Duodenal mucosa (tissue), 2 donors: ENCODE measurements around the gene PAMR1.
A peak's percentile ranks its signal among the peaks of the same experiment; 100 is the strongest.

ENCODE experiments used
- H3K27ac ChIP-seq: one replicate; pipeline ENCODE4 v1.7.0; 2013; ENCODE audit warnings: low read depth, low read length
- H3K27me3 ChIP-seq, 2 donors: one replicate each; pipeline ENCODE4 v1.7.0; 2013; ENCODE audit warnings: low read length in 2 of 2, control low read depth in 1 of 2; ENCODE audit not compliant: insufficient read depth in 2 of 2, control insufficient read depth in 1 of 2
- H3K36me3 ChIP-seq, 2 donors: one replicate each; pipeline ENCODE4 v1.7.0; 2013; ENCODE audit warnings: low read length in 2 of 2, control low read depth in 1 of 2; ENCODE audit not compliant: insufficient read depth in 2 of 2, control insufficient read depth in 1 of 2
- H3K4me1 ChIP-seq, 2 donors: one replicate each; pipeline ENCODE4 v1.7.0; 2013; ENCODE audit warnings: low read length in 2 of 2, control low read depth in 1 of 2; ENCODE audit not compliant: insufficient read depth in 2 of 2, control insufficient read depth in 1 of 2
- H3K4me3 ChIP-seq, 2 donors: one replicate each; pipeline ENCODE4 v1.7.0; 2013; ENCODE audit warnings: low read length in 2 of 2, low read depth in 1 of 2
- H3K9ac ChIP-seq, 2 donors: one replicate each; pipeline ENCODE4 v1.7.0; 2013; ENCODE audit warnings: low read length in 2 of 2, low read depth in 1 of 2
- H3K9me3 ChIP-seq, 2 donors: one replicate each; pipeline ENCODE4 v1.7.0; 2013; ENCODE audit warnings: low read length in 2 of 2, control low read depth in 1 of 2; ENCODE audit not compliant: control insufficient read depth in 1 of 2

The PAMR1 gene

DNA sequence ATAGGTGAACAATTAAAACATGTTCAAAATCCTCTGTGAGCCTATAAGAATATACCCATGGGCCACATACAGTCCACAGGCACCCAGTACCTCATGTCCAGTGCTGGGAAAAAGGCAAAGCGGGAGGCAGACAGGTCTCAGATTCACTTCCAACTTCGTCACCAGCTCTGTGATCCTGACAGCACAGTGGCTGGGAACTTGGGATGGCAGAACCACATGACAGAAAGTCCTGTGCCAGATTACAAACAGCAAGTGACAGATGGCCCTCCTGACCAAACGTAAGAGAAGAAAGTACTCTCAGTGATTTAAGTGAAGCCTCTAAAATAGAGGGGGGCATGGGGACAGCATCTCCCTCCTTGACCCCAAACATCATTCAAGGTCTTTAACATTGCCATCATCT lies 111.8 kb downstream of the PAMR1 start:
- Histone ChIP-seq H3K4me3 (no peak overlapping the region), H3K4me1 (peaks cover 1 to 6% of the 10 kb centered on the region in 2 donors), H3K9me3 (no peaks in the 10 kb centered on the region), H3K36me3 (no peaks in the 10 kb centered on the region), H3K27me3 (peaks cover 16 to 50% of the 10 kb centered on the region in 2 donors), H3K9ac (no peak overlapping the region), H3K27ac (no peak overlapping the region)

DNA sequence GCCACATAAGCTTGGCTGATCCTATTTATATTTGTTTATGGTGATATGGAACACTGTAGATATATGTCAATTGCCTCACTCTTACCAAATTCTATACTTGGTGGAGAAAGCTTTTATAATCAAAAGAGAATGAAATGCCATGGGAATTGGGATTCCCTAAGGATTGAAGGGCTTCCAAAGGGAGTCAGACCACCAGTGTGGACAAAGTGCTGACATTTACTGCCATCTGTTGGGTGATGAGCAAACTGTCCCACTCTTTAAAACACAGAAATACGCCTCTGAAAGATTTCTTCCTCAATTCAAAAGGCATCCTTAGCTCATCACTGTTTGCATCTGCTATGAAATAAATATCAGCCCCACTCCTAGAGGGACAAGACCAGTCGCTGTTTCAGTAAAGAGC lies 113.1 kb downstream of the PAMR1 start:
- Histone ChIP-seq H3K36me3 (no peaks in the 10 kb centered on the region), H3K27me3 (peaks cover 3 to 37% of the 10 kb centered on the region in 2 donors), H3K4me3 (no peak overlapping the region), H3K9ac (no peak overlapping the region), H3K9me3 (no peaks in the 10 kb centered on the region), H3K4me1 (no peaks in the 10 kb centered on the region), H3K27ac (no peak overlapping the region)

DNA sequence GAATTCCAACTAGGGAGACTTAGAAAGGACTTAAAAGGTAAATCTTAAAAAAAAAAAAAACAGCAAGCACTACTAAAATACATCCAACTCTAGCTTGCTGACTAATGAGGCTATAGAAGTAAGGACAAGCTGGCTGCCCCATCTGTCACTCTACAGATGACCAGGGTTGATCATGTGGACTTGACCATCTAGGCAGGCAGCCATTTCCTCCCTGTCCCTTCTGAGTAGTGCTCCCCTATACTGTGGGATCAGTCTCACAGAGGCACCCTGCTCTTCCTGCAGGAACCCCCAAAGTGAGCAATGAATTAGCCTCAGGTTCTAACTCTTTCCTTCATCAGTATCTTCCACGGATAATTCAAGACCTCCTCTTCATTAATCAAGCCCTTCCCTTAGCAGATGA lies 118.4 kb downstream of the PAMR1 start:
- Histone ChIP-seq H3K9me3 (no peaks in the 10 kb centered on the region), H3K27ac (no peak overlapping the region), H3K9ac (no peak overlapping the region), H3K36me3 (no peaks in the 10 kb centered on the region), H3K27me3 (peaks cover 0 to 2% of the 10 kb centered on the region in 2 donors), H3K4me1 (no peaks in the 10 kb centered on the region), H3K4me3 (no peak overlapping the region)

DNA sequence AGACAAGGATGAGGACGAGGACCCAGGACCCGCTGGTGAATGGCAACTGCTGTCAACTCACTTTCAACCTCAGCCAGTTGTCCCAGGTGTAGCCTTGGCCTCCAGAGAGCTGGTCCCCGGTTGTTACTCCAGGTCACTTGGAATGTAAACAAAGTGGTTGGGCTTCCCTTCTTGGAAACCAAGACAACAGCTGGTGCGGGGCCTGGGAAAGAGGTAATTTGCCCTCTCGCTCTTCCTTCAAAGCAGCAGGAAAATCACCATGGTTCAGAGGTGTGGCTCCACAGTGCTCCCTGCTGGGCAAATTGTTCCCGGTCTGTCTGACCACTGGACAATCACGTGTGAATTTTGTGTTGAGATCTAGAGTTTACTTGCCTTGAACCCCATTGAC lies 121.0 kb downstream of the PAMR1 start:
- no peaks in the 10 kb centered on the region for H3K9me3 ChIP-seq
- H3K9ac ChIP-seq = no peak overlapping the region
- no peaks in the 10 kb centered on the region for H3K4me1 ChIP-seq
- H3K27ac ChIP-seq = no peak overlapping the region
- peak overlapping the region in 1 of 2 donors; percentile 26 for H3K4me3 ChIP-seq
- H3K27me3 ChIP-seq = peaks cover 0 to 2% of the 10 kb centered on the region in 2 donors
- no peaks in the 10 kb centered on the region for H3K36me3 ChIP-seq

DNA sequence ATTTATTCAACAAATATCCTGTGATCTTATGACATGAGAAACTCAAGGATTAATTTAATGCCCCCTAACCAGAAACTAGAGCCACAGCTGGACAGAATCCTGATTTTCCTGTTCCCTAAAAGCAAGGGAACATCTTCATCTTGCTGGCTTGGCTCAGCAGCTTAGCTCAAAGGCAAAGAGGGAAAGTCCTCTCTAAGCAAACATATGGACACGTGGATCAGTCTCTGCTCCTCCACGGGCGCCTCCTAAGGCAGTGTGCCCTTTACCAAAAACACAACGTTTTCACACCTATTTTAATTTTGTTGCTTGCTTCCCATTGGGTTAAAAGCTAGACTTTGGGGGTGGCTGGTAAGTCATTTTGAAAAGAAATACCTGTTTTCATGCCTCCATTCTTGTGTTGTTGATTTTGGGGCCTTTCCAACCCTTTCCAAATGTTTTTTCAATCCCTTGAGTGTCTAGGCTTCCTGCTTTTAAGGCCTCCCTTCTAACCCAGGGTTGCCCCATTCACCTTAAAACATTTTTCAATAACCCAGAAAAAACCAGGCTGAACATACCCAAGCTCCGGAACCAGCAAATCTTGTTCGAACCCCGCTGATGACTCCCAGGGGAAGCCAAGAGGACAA lies 121.5 kb downstream of the PAMR1 start:
- H3K9ac ChIP-seq = no peak overlapping the region
- no peak overlapping the region for H3K4me3 ChIP-seq
- H3K27me3 ChIP-seq = peaks cover 0 to 2% of the 10 kb centered on the region in 2 donors
- no peaks in the 10 kb centered on the region for H3K9me3 ChIP-seq
- H3K4me1 ChIP-seq = no peaks in the 10 kb centered on the region
- no peaks in the 10 kb centered on the region for H3K36me3 ChIP-seq
- no peak overlapping the region for H3K27ac ChIP-seq

DNA sequence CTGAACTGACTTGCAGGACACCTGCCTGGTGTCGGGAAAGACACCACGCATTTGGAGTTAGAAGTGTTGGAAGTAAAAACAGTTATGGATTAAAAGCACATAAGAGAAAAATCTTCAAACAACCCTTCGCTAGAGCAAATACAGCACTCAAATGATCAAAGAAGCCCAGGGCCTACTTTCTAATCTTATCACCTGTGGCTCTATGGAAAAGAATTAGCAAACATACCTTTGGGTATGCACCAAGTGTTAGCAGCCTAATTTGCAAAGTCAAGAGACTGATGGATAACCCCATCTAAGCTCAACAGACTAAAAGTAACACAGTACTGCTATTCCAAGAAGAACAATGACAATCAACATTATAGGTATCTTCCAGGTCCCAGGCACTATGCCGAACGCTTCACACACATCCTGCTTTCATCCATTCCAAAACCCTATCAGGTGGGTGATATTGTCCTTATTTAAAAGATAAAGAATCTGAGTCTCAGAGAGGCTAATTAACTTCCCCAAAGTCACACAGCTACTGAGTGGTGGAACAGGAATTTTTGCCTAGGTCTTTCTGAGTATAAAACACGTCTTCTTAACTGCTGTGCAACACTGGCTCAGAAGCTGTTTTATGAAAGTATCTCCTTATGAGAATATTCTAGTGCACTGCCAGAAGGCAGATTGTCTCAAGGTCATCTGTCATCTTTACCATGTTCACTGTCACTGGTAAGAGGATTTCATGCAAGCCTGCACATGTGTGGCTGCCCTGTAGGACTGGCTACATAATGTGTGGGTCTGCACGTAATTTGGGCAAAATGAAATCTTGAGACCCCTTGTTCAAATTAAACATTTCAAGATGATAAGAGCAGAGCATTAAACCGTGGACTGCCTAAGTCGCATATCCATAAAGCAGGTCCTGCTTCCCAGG lies 122.4 kb downstream of the PAMR1 start:
- no peaks in the 10 kb centered on the region for H3K4me1 ChIP-seq
- peaks cover 0 to 2% of the 10 kb centered on the region in 2 donors for H3K27me3 ChIP-seq
- H3K36me3 ChIP-seq = no peaks in the 10 kb centered on the region
- no peak overlapping the region for H3K9ac ChIP-seq
- H3K4me3 ChIP-seq = no peak overlapping the region
- no peak overlapping the region for H3K27ac ChIP-seq
- no peaks in the 10 kb centered on the region for H3K9me3 ChIP-seq

DNA sequence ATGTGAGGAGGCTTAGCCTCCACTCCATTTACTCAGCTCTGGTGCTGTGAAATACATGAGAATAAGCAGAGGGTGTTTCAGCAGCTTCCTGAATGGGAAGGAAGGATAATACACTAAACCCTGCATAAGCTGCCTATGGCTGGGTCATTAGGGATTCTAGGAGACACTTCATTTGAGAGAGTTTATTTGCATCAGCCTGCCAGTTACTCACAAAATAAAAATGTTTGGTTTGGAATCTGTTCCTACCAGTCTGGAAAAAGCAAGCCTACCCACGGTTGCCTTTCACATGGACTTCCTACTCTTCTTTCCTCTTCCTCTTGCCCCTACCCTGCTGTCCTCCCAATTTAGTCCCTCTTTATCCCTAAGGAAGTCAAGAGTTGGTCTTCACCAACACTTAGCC lies 126.5 kb downstream of the PAMR1 start:
- Histone ChIP-seq H3K4me1 (no peaks in the 10 kb centered on the region), H3K27me3 (no peaks in the 10 kb centered on the region), H3K27ac (no peak overlapping the region), H3K9ac (no peak overlapping the region), H3K36me3 (no peaks in the 10 kb centered on the region), H3K9me3 (no peaks in the 10 kb centered on the region), H3K4me3 (no peak overlapping the region)

DNA sequence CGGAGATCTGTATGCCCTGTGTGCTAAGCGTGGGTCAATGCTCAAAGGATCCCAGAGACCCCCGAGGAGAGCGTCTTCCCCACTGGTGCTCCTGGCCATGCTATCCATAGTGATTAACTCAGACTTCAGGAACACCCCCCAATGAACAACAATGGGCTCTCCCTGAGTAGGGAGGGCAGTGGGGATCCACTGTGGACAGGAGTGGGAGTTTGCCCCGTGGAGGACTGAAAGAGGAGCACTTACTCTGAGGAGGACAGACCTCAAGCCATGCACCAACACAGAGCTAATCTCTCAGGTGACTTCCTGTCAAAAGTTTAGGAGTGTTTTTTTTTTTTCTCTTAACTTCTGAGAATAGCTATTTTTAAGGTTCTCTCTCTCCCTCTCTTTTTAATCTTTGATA lies 130.5 kb downstream of the PAMR1 start:
- no peak overlapping the region for H3K9ac ChIP-seq
- H3K4me1 ChIP-seq = peaks cover 13 to 17% of the 10 kb centered on the region in 2 donors
- no peak overlapping the region for H3K4me3 ChIP-seq

DNA sequence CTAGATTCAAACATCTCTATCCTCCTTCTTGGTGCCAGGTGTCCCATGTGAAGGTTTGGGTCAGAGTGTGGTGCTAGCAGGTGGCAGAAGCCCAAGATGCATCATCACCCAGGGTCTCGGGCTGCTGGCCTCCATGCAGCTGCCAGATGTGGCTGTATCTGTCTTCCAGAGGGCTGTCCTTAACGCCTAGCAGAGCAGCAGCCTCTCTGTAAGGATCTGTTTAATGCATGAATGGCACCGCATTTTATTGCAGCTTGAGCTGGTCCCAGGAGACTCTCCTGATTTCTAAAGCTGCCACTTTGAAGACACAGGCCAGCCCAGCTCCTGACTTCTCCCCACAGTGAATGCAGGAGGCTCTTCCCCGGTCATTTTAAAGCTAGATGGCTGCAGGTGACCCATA lies 132.3 kb downstream of the PAMR1 start:
- no peaks in the 10 kb centered on the region for H3K27me3 ChIP-seq
- H3K9me3 ChIP-seq = no peaks in the 10 kb centered on the region
- H3K27ac ChIP-seq = no peak overlapping the region
- peaks cover 13 to 20% of the 10 kb centered on the region in 2 donors for H3K4me1 ChIP-seq
- H3K36me3 ChIP-seq = no peaks in the 10 kb centered on the region
- no peak overlapping the region for H3K9ac ChIP-seq
- H3K4me3 ChIP-seq = no peak overlapping the region

More for the DNA sequence above, 130.5 kb downstream of the PAMR1 start:
- Histone ChIP-seq H3K9me3 (no peaks in the 10 kb centered on the region), H3K27ac (no peak overlapping the region), H3K36me3 (no peaks in the 10 kb centered on the region), H3K27me3 (no peaks in the 10 kb centered on the region)

DNA sequence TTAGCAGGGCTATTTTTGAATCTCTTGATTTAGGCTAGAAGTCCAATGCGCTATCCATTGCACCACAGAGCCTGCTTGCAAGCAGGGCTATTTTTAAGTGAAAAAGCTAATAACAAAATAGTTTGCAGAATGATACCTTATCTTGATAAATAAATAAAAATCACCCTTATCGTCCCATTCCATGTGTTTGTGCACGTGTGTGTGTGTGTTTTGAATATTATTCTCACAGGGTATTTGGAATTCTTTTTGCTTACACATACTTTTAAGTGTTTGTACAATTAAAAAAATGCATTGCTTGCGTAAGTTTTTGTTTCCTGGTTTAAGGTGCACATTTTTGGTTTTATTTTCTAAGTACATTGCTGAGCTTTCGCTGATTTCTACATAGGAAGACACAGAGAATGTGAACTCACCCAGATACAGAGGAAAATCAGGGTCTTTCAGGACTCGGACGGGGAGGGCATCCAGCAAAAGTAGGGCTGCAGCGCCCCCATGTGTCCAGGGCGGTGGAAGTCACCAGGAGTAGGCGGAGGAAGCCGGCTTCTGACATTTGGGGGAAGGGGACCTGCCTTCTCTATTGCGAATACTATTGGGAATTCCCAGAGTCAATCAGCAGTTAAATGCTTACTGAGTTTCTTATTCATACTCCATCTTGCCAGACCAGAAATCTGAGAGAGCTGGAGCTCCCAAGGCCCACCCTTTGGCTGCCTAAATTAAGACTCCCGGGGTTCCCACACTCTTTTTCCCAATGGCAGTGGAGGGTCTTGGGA lies 133.3 kb downstream of the PAMR1 start:
- no peaks in the 10 kb centered on the region for H3K27me3 ChIP-seq
- H3K9ac ChIP-seq = peak overlapping the region in 1 of 2 donors; percentile 27
- H3K27ac ChIP-seq = no peak overlapping the region
- no peaks in the 10 kb centered on the region for H3K9me3 ChIP-seq
- H3K4me3 ChIP-seq = peak overlapping the region; percentile 36 to 40
- H3K36me3 ChIP-seq = no peaks in the 10 kb centered on the region
- H3K4me1 ChIP-seq = peaks cover 13 to 20% of the 10 kb centered on the region in 2 donors
